Erythroblast (primary cell): ENCODE results near the gene WDR81.
A peak's percentile ranks its signal among the peaks of the same experiment; 100 is the strongest.
"Not testable (repeated sequence)": the region's sequence is repeated elsewhere in the genome, so short reads cannot be mapped to it uniquely, and the experiment has no call there.

Experiments
- DNase-seq, 2 experiments: peaks; one replicate each; lab custom pipeline; 2025; lab: John Stamatoyannopoulos, UW
- GATA1 ChIP-seq: IDR thresholded peaks from 2 replicates; pipeline ENCODE4 v1.6.1; 2011; ENCODE audit warnings: low read depth, mild to moderate bottlenecking, control low read depth, low read length, moderate library complexity
- POLR2A ChIP-seq: IDR thresholded peaks from 2 replicates; pipeline ENCODE4 v1.6.1; 2011; ENCODE audit warnings: mild to moderate bottlenecking, low read length

The WDR81 gene

DNA sequence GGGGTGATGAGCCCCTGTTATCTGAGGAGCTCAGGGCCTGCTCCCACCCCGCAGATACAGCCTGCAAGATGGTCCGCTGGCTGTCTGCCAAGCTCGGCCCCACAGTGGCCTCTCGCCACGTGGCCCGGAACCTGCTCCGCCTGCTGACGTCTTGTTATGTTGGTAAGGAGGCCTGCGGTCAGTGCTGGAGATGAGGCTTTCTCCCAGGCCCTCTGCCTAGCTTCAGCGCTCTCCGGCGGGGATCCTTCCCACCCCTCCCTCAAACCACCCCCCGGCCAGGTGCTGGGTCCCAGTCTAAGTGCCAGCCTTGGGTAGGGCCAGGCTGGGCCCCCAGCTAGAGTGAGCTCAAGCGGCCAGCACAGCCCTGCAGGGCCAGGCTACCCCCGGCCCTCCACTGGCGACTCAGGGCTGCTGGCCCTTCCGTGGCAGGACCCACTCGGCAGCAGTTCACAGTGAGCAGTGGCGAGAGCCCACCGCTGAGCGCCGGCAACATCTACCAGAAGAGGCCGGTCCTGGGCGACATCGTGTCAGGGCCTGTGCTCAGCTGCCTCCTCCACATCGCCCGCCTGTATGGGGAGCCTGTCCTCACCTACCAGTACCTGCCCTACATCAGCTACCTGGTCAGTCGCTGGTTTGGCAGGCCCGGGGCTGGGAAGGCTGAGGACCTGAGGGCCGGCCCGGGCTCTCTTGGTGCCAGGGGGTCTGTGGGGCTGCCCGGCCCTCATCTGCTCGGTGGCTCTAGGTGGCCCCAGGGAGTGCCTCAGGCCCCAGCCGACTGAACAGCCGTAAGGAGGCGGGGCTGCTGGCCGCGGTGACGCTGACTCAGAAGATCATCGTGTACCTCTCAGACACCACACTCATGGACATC lies 6.1 kb downstream of the WDR81 start:
- peak; percentile 99 to 100 for DNase-seq
- TF ChIP-seq GATA1, result no peak
- TF ChIP-seq POLR2A, result peak; percentile 54

DNA sequence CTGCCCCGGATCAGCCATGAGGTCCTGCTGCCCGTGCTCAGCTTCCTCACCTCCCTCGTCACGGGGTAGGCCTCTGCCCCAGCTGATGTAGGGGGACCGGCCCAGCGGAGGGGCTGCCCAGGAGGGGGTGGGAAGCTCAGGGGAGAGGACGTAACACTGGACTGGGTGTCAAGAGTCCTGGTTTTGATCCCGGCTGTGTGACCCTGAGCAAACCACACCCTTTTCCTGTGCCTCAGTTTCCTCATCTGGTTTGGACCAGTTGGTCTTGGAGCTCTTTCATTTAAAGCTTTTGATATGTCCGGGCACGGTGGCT lies 6.6 kb downstream of the WDR81 start:
- no peak for DNase-seq
- TF ChIP-seq GATA1, result no peak
- TF ChIP-seq POLR2A, result no peak

DNA sequence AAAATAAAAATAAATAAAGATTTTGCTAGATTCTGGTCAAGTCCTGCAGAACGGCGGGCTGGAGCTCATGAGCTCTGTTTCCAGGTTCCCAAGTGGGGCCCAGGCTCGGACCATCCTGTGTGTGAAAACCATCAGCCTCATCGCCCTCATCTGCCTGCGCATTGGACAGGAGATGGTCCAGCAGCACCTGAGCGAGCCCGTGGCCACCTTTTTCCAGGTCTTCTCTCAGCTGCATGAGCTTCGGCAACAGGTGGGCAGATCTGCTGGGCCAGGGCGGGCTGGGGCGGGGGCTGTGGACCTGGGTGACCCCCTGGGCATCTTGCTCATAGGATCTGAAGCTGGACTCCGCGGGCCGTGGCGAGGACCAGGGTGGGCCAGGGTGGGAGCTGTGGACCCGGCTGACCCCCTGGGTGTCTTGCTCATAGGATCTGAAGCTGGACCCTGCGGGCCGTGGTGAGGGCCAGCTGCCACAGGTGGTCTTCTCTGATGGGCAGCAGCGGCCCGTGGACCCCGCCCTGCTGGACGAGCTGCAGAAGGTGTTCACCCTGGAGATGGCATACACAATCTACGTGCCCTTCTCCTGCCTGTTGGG lies 7.8 kb downstream of the WDR81 start:
- DNase-seq, result no peak
- TF ChIP-seq GATA1 (no peak), POLR2A (no peak)

DNA sequence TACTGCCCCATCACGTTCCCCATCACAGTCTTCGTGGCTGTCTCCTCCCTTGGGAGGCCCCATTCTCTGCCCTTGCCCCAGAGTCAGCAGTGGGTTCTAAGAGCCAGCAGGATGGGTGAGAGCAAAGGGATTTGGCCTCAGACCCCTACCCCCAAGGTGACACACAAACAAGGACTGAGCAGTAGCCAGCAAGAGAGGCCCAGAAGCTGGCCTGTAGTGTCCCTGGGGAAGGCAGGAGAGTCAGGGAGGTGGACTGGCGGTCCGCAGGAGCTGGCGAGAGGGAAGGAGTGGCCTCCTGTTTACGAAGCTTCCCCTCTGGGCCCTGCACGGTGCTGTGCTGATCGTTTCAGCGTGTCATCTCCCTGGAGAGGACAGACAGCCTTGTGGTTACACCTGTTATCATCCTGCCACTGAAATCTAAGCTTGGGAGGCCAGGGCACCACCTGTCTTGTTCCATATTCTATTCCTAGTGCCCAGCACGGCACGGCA lies 8.4 kb downstream of the WDR81 start:
- DNase-seq, result no peak
- no peak for TF ChIP-seq GATA1
- peak; percentile 13 for TF ChIP-seq POLR2A

DNA sequence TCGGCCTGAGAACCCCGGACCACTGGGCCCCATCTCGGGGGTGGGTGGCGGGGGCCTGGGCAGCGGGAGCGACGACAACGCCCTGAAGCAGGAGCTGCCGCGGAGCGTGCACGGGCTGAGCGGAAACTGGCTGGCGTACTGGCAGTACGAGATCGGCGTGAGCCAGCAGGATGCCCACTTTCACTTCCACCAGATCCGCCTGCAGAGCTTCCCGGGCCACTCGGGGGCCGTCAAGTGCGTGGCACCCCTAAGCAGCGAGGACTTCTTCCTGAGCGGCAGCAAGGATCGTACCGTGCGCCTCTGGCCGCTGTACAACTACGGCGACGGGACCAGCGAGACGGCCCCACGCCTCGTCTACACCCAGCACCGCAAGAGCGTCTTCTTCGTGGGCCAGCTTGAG lies 9.3 kb downstream of the WDR81 start:
- TF ChIP-seq POLR2A, result no peak
- TF ChIP-seq GATA1, result no peak

DNA sequence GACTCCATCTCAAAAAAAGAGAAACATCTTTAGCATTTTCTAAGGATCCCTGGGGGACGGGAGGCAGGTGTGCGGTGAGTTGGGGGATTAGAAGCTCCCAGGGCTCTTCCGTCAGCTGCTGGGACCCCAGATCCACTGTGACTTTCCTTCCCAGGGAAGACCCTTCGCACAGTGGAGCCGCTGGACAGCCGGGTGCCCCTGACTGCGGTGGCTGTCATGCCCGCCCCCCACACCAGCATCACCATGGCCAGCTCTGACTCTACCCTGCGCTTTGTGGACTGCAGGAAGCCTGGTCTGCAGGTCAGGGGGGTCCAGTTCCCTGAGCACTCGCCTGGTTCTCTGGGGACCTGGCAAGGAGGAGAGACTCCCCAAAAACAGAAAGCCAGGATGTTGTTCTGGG lies 10.9 kb downstream of the WDR81 start:
- TF ChIP-seq POLR2A (no peak), GATA1 (no peak)
- DNase-seq, result no peak

More for the DNA sequence above, 9.3 kb downstream of the WDR81 start:
- DNase-seq, result no peak

DNA sequence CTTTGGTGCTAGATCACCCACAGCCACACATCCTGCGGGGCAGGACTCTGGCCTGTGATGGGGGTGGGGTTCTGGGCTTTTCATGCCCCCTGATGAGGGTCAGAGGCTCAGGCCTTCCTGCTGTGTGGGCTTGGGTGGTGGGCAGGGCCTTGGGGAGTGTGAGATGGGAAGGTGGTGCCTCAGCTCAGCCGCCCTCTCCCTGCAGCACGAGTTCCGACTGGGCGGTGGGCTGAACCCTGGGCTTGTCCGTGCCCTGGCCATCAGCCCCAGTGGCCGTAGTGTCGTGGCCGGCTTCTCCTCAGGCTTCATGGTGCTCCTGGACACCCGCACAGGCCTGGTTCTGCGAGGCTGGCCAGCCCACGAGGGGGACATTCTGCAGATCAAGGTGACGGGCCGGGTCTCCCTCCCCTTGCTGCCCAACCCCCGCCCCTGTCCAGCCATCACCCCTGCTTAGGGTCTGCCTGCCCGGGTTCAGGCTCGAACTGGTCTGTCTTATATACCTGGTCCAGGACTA lies 11.4 kb downstream of the WDR81 start:
- no peak for DNase-seq

DNA sequence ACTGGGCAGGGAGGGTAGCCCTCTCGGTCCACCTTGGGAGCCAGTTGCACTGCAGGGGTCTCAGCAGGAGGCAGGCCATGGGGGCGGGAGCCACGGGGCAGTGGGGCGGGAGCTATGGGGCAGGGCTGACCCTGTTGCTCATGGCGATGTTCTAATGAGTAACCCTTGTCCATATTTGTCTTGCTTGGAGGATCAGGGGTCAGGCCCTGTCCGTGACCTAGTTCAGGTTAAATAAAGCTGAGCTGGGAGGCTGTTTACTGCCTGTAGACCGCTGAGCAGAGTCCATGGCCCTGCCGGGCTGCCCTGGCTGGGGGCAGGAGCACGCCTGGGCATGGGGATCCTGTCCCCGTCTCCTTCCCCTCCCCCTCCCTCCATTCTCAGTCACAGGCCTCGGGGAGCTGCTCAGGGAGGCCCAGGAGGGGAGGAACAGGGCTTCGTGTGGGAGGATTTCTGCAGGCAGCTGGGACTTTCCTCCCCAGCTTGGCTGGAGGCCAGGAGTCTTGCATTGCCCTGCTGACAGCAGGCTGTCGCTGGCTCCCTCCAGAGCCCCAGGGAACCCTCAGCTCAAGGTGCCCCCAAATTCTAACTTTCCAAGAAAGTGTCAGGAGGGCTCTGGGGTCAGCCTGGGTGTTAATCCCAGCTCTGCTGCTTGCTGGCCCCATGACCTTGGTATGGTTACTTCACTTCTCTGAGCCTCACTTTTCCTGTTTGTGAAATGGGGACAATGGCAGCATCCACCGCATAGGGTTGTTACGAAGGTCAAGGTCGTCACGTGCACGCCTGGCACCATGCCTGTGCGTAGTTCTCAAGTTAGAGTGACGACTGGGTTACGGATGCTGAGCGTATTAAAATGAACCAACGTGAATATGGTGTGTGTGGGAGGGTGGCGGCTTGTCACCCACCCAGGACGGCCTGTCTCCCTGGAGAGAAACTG lies 12.1 kb downstream of the WDR81 start:
- no peak for TF ChIP-seq POLR2A
- TF ChIP-seq GATA1, result no peak
- DNase-seq, result peak; percentile 58 to 72

More for the DNA sequence above, 11.4 kb downstream of the WDR81 start:
- TF ChIP-seq POLR2A (no peak), GATA1 (no peak)

DNA sequence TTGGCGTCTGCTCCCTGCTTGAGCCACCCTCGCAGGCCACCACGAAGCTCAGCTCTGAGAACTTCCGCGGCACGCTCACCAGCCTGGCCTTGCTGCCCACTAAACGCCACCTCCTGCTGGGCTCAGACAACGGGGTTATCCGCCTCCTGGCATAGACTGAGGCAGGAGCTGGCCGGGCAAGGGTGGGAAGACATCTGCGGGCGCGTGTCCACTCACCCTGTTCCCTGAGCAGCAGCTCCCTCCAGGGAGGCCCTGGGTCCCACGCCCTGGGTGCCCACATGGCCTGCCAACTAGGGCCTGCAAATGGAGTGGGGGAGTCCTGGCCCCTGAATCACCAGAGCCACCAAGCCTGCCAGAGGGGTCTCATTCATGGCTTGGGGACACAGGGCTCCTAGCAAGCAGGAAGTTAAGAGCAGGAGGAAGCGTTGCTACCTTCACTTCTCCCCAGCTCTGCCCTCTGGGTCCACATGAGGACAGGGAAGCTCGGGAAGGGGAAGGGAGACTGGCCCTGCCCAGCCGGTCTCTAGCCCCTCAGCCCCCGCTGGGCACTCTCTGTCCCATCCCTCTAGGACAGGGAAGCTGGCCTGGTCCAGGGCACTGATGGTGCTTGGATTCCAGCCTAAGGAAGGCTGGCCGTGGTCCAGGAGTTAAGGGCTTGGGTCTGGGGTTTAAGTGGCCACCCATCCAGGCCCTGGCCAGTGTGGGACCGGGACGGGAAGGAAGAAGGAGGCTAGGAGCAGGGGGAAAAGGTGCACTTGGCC lies 13.2 kb downstream of the WDR81 start:
- no peak for DNase-seq
- TF ChIP-seq GATA1, result no peak
- no peak for TF ChIP-seq POLR2A

DNA sequence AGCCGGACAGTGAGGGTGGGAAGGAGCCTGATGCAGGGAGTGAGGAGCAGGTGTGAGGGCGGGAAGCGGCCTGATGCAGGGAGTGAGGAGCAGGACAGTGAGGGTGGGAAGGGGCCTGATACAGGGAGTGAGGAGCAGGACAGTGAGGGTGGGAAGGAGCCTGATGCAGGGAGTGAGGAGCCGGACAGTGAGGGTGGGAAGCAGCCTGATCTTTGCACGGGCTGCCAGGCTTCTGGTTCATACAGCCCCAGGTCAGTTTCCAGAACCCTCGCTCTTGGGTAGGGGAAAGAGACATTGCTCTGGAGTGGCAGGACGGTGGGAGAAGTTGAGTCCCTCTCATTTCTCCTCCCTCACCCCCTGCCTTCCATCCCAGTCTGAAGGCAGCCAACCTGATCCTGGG lies 17.4 kb downstream of the WDR81 start:
- not testable (repeated sequence) for DNase-seq

DNA sequence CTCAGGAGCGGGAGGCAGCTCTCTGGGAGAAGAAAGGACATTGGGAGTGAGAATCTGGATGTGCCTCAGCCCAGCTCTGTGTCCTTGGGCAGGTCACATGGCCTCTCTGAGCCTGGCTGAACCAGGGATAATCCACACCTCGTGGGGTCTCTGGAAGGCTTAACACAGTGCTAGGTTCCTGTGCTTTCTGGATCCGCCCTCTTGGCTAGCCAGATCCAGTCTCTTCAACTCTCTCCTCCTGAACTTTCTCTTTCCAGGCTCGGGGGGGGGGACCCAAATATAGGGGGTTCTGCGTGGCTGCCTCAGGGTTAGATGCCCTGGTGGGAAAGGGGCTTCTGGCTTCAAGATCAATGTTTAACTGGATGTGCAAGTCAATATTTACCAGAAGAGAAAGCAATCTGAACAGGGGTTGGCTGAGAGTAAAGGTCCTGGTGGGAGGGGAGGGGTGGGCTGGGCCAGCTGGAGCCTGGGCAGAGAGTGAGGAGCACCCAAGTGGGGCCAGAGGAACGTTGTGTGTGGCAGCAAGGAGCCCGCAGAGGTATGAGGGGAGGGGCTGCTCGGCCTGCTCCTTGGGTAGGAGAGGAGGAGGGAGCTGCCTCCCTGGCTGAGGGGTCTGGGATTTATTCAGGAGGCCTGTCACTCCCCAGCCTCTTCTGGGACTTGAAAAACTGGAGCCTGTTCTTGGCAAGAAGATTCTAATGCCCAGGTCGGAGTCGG lies 18.0 kb downstream of the WDR81 start, which contains the start of gene SERPINF2:
TSS of gene SERPINF2 (plus strand) at position 501 of the 717 bp plus-strand sequence. CDS start 2,125 bp downstream, outside the sequence.
- TF ChIP-seq POLR2A, result no peak
- TF ChIP-seq GATA1, result no peak

DNA sequence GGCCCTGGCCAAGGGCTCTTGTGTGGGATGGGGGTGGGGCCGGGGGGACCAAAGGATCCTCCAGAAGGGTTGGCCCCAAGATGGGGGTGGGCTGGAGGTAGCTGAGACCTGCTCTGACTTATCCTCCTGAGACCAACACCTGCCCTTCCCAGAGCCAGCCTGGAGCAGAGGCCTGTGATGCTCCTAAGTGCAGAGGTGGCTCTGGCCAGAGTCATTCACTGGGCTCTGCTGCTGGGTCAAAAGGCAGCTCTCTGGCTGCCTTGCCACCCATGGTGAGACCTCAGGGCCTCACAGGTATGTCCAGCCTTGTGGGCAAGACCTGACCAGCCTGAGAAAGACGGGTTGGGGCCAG lies 18.6 kb downstream of the WDR81 start:
- DNase-seq, result no peak
- TF ChIP-seq POLR2A (no peak), GATA1 (no peak)

More for the DNA sequence above, 18.0 kb downstream of the WDR81 start, which contains the start of gene SERPINF2:
- no peak for DNase-seq
